K562 (cell line): ENCODE results near the gene FRMD5.

Experiments used
- COPS2 ChIP-seq: fragments of 450-650 bp; conservative IDR thresholded peaks from 2 replicates; pipeline ENCODE4 v1.6.1; 2016; ENCODE audit warnings: mild to moderate bottlenecking, moderate library complexity
- CREB5 ChIP-seq: fragments of 250-450 bp; sonication (Bioruptor Pico); IDR thresholded peaks from 2 replicates; pipeline ENCODE4 v1.5.0; 2020; ENCODE audit warnings: mild to moderate bottlenecking
- E2F1 ChIP-seq: sonication (generic); formaldehyde crosslinking; IDR thresholded peaks from 2 replicates; pipeline ENCODE4 v1.8.1; 2023; ENCODE audit warnings: mild to moderate bottlenecking, missing genetic modification reagents, moderate library complexity
- MED1 ChIP-seq: sonication (generic); formaldehyde crosslinking; IDR thresholded peaks from 2 replicates; pipeline ENCODE4 v1.8.1; 2023; ENCODE audit warnings: missing genetic modification reagents, borderline replicate concordance
- MEF2A ChIP-seq: IDR thresholded peaks from 2 replicates; pipeline ENCODE4 v1.6.1; 2011; ENCODE audit warnings: low read depth, mild to moderate bottlenecking, low read length, moderate library complexity; ENCODE audit not compliant: control insufficient read depth
- NFATC3 ChIP-seq: fragments of 450-650 bp; IDR thresholded peaks from 2 replicates; pipeline ENCODE4 v1.6.1; 2017; ENCODE audit warnings: mild to moderate bottlenecking
- OTX1 ChIP-seq: fragments of 450-650 bp; formaldehyde crosslinking; IDR thresholded peaks from 2 replicates; pipeline ENCODE4 v1.4.0; 2022; ENCODE audit warnings: mild to moderate bottlenecking
- TARDBP ChIP-seq: fragments of 450-650 bp; IDR thresholded peaks from 2 replicates; pipeline ENCODE4 v1.6.1; 2016
- TCF7L2 ChIP-seq: fragments of 150-350 bp; IDR thresholded peaks from 2 replicates; pipeline ENCODE4 v1.6.1; 2016; ENCODE audit warnings: low read depth, mild to moderate bottlenecking, low read length, moderate library complexity
- ZFP91 ChIP-seq: sonication (generic); formaldehyde crosslinking; IDR thresholded peaks from 2 replicates; pipeline ENCODE4 v1.8.0; 2022; ENCODE audit warnings: mild to moderate bottlenecking, missing genetic modification reagents
- ZNF23 ChIP-seq: fragments of 250-450 bp; sonication (Bioruptor Pico); IDR thresholded peaks from 2 replicates; pipeline ENCODE4 v1.4.0; 2020; ENCODE audit warnings: mild to moderate bottlenecking
- ZNF449 ChIP-seq: fragments of 250-450 bp; sonication (Bioruptor Pico); IDR thresholded peaks from 2 replicates; pipeline ENCODE4 v1.8.0; 2022; ENCODE audit warnings: moderate library complexity, mild to moderate bottlenecking, inconsistent platforms
- TF ChIP-seq, protein P1 (sequence below), 3 experiments: IDR thresholded peaks in 2 of 3; conservative IDR thresholded peaks in 1 of 3; 2 replicates each; pipeline ENCODE4 v1.5.1; 2011 to 2012; ENCODE audit warnings: low read length in 3 of 3, mild to moderate bottlenecking in 3 of 3, control low read depth in 2 of 3, improper control_type of control experiment in 1 of 3, inconsistent platforms in 1 of 3, low read depth in 1 of 3, mixed read lengths in 1 of 3, moderate library complexity in 1 of 3; ENCODE audit not compliant: insufficient read depth in 2 of 3

DNA sequence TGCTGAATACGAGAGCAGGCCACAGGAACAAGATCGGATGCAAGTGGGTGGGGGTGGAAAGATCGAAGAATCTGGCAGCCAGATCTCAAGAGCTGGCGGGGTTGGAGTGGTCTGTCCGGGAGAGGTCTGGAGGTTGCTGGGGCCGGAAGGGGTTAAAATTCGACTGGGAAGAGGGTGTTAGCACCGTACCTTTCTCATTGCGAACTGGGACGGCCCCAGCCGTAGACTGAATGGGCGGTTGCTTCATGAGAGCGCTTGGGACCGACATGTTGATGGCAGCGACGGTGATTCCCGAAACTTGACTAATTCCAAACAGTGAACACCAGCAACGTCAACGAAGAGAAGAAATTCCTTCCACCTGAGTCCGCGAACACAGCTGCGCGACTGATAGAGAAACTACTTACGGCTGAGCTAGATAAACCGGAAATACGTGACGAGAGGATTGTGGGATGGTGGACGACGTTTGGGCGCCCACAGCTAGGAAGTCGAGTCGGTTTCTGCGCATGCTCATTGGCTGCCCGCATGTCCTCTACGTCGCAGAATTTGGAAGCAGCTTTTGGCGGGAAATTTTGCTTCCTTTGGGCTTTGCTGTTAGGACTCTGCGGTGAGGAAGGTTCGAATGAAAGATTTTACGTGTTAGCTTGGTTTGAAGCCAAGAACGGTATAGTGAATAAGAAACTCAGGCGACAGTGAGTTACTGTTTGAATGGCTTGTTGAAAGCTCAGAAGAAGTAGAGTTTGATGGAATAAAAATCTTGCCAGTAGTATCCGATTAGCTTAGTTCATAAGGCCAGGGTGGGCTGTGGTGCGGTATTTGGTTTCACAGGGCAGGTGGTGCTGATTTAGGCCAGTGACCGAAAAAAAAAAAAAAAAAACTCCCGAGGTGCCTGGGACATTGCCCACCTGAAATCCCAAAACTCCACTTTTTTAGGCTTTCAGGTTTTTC lies 370.5 kb downstream of the FRMD5 start, which contains the start of gene MFAP1:
- TF ChIP-seq ZNF449 (CRISPR knock-in tag), result no peak
- no peak for TF ChIP-seq OTX1 (CRISPR knock-in tag)
- peak; percentile 24; the same call in 1 of the 2 replicates for TF ChIP-seq TARDBP
- no peak for TF ChIP-seq TCF7L2
- TF ChIP-seq ZNF23 (CRISPR knock-in tag), result no peak
- no peak for TF ChIP-seq ZFP91 (CRISPR knock-in tag)
- TF ChIP-seq, protein P1, sequence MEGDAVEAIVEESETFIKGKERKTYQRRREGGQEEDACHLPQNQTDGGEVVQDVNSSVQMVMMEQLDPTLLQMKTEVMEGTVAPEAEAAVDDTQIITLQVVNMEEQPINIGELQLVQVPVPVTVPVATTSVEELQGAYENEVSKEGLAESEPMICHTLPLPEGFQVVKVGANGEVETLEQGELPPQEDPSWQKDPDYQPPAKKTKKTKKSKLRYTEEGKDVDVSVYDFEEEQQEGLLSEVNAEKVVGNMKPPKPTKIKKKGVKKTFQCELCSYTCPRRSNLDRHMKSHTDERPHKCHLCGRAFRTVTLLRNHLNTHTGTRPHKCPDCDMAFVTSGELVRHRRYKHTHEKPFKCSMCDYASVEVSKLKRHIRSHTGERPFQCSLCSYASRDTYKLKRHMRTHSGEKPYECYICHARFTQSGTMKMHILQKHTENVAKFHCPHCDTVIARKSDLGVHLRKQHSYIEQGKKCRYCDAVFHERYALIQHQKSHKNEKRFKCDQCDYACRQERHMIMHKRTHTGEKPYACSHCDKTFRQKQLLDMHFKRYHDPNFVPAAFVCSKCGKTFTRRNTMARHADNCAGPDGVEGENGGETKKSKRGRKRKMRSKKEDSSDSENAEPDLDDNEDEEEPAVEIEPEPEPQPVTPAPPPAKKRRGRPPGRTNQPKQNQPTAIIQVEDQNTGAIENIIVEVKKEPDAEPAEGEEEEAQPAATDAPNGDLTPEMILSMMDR (IDR thresholded peaks at IDR 0.05 in 2 of 3, conservative IDR thresholded peaks at IDR 0.05 in 1 of 3; ENCODE audit: insufficient read depth in 2 of 3, low read depth in 1 of 3, low read length in 3 of 3), result no peak
- peak; percentile 97 for TF ChIP-seq E2F1 (CRISPR knock-in tag)
- TF ChIP-seq COPS2, result no peak
- no peak for TF ChIP-seq MED1 (CRISPR knock-in tag)
- 0 out of 2 replicates have a peak, but pooled peaks have one; percentile 6 for TF ChIP-seq MEF2A
- no peak; the same call in 1 of the 2 replicates for TF ChIP-seq NFATC3
- no peak for TF ChIP-seq CREB5 (CRISPR knock-in tag)
